C4-2B (cell line): ENCODE measurements around the gene TBC1D13.

Experiments
- CTCF ChIP-seq: fragments of 450-650 bp; conservative IDR thresholded peaks from 2 replicates; pipeline ENCODE4 v1.5.1; 2017; ENCODE audit warnings: mild to moderate bottlenecking
- ZFX ChIP-seq: fragments of 450-650 bp; IDR thresholded peaks from 2 replicates; pipeline ENCODE4 v1.6.1; 2017

GRCh38 chr9:128829477-128830251 is 42.6 kb downstream of the TBC1D13 start, which contains the start of gene SPOUT1:
- TF ChIP-seq CTCF (no peak), ZFX (peak; percentile 27; the same call in 1 of the 2 replicates)
